Measurements from ENCODE around the gene NDUFS2. TPM values are rescaled to one million over a fixed set of nuclear protein-coding genes. Genes with fewer than 3 reads are reported as not detected.

NDUFS2 gene
- total and polyA plus RNA-seq, 9 of the 15 experiments (the other 6 are each of a cell fraction or from before 2014, with no cell fraction given): 70.0 to 176 (median 141) TPM

- no peak for TF ChIP-seq MEF2D (tag; conservative IDR thresholded peaks at IDR 0.05; ENCODE audit: low read depth)
- peak; percentile 66 for TF ChIP-seq PHF20 (IDR thresholded peaks at IDR 0.05; ENCODE audit: partially characterized antibody)
- TF ChIP-seq PTRF (tag; IDR thresholded peaks at IDR 0.05): no peak
- TF ChIP-seq CBFA2T3 (IDR thresholded peaks at IDR 0.05): no peak
- no peak for TF ChIP-seq ZFP30 (CRISPR knock-in tag; IDR thresholded peaks at IDR 0.05; ENCODE audit: borderline replicate concordance)
- TF ChIP-seq DIDO1 (tag; IDR thresholded peaks at IDR 0.05; ENCODE audit: low read depth): peak; percentile 77
- no peak for TF ChIP-seq NONO (IDR thresholded peaks at IDR 0.05; ENCODE audit: low read depth in 2 of 2, low read length in 1 of 2)
- TF ChIP-seq XRCC3 (IDR thresholded peaks at IDR 0.05): no peak
- no peak for TF ChIP-seq TCF15 (CRISPR knock-in tag; IDR thresholded peaks at IDR 0.05)
- TF ChIP-seq, protein P1, sequence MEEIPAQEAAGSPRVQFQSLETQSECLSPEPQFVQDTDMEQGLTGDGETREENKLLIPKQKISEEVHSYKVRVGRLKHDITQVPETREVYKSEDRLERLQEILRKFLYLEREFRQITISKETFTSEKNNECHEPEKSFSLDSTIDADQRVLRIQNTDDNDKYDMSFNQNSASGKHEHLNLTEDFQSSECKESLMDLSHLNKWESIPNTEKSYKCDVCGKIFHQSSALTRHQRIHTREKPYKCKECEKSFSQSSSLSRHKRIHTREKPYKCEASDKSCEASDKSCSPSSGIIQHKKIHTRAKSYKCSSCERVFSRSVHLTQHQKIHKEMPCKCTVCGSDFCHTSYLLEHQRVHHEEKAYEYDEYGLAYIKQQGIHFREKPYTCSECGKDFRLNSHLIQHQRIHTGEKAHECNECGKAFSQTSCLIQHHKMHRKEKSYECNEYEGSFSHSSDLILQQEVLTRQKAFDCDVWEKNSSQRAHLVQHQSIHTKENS (CRISPR knock-in tag; IDR thresholded peaks at IDR 0.05): no peak
- no peak for TF ChIP-seq CBX5 (IDR thresholded peaks at IDR 0.05; ENCODE audit: borderline replicate concordance, low read depth)
- no peak for TF ChIP-seq NELFE (IDR thresholded peaks at IDR 0.05; ENCODE audit: insufficient read depth, insufficient read length)
- TF ChIP-seq, protein P2, sequence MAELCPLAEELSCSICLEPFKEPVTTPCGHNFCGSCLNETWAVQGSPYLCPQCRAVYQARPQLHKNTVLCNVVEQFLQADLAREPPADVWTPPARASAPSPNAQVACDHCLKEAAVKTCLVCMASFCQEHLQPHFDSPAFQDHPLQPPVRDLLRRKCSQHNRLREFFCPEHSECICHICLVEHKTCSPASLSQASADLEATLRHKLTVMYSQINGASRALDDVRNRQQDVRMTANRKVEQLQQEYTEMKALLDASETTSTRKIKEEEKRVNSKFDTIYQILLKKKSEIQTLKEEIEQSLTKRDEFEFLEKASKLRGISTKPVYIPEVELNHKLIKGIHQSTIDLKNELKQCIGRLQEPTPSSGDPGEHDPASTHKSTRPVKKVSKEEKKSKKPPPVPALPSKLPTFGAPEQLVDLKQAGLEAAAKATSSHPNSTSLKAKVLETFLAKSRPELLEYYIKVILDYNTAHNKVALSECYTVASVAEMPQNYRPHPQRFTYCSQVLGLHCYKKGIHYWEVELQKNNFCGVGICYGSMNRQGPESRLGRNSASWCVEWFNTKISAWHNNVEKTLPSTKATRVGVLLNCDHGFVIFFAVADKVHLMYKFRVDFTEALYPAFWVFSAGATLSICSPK (IDR thresholded peaks at IDR 0.05; ENCODE audit: borderline replicate concordance): no peak
- no peak for TF ChIP-seq SIRT6 (IDR thresholded peaks at IDR 0.05; ENCODE audit: low read depth, low read length)
- no peak for TF ChIP-seq ZNF217 (CRISPR knock-in tag; IDR thresholded peaks at IDR 0.05)
- peak in 1 of 2 experiments; percentile 61; a peak in 1 of 4 replicates for TF ChIP-seq FOXK2 (conservative IDR thresholded peaks at IDR 0.05 in 1 of 2, IDR thresholded peaks at IDR 0.05 in 1 of 2; ENCODE audit: low read depth in 2 of 2)
- no peak for TF ChIP-seq RFX7 (CRISPR knock-in tag; IDR thresholded peaks at IDR 0.05)
- TF ChIP-seq YY1 (IDR thresholded peaks at IDR 0.05; ENCODE audit: borderline replicate concordance in 1 of 3, control insufficient read depth in 1 of 3, extremely low read depth in 1 of 3, insufficient read depth in 3 of 3, insufficient read length in 1 of 3, insufficient replicate concordance in 2 of 3, low read depth in 1 of 3, low read length in 2 of 3): peak; percentile 100
- no peak for TF ChIP-seq MAFK (IDR thresholded peaks at IDR 0.05; ENCODE audit: low read length)
- TF ChIP-seq SAP30 (IDR thresholded peaks at IDR 0.05; ENCODE audit: borderline replicate concordance, insufficient read depth, low read depth, low read length, poor library complexity, severe bottlenecking): peak; percentile 93
- TF ChIP-seq, protein P3, sequence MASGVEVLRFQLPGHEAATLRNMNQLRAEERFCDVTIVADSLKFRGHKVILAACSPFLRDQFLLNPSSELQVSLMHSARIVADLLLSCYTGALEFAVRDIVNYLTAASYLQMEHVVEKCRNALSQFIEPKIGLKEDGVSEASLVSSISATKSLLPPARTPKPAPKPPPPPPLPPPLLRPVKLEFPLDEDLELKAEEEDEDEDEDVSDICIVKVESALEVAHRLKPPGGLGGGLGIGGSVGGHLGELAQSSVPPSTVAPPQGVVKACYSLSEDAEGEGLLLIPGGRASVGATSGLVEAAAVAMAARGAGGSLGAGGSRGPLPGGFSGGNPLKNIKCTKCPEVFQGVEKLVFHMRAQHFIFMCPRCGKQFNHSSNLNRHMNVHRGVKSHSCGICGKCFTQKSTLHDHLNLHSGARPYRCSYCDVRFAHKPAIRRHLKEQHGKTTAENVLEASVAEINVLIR (CRISPR knock-in tag; IDR thresholded peaks at IDR 0.05): no peak
- TF ChIP-seq KAT8 (IDR thresholded peaks at IDR 0.05; ENCODE audit: low read depth): no peak
- peak; percentile 89 for TF ChIP-seq ESRRA (IDR thresholded peaks at IDR 0.05; ENCODE audit: borderline replicate concordance, low read depth)
- no peak for TF ChIP-seq ETV1 (tag; conservative IDR thresholded peaks at IDR 0.05; ENCODE audit: low read depth)
These were observed 23.6 kb downstream of the NDUFS2 start, which contains the start of gene TOMM40L (continued) for GRCh38 chr1:161225534-161226319.
